HG02981 (cell line): Measurements from ENCODE around the gene EXOC3L4.
"Not testable (repeated sequence)": the region's sequence is repeated elsewhere in the genome, so short reads cannot be mapped to it uniquely, and the experiment has no call there.

Experiments
- ATAC-seq: cut with Tn5 transposase; IDR thresholded peaks from one replicate; pipeline ENCODE4 v1.9.1; 2021; ENCODE audit warnings: mild to moderate bottlenecking, moderate library complexity; ENCODE audit not compliant: unreplicated experiment

EXOC3L4 gene

DNA sequence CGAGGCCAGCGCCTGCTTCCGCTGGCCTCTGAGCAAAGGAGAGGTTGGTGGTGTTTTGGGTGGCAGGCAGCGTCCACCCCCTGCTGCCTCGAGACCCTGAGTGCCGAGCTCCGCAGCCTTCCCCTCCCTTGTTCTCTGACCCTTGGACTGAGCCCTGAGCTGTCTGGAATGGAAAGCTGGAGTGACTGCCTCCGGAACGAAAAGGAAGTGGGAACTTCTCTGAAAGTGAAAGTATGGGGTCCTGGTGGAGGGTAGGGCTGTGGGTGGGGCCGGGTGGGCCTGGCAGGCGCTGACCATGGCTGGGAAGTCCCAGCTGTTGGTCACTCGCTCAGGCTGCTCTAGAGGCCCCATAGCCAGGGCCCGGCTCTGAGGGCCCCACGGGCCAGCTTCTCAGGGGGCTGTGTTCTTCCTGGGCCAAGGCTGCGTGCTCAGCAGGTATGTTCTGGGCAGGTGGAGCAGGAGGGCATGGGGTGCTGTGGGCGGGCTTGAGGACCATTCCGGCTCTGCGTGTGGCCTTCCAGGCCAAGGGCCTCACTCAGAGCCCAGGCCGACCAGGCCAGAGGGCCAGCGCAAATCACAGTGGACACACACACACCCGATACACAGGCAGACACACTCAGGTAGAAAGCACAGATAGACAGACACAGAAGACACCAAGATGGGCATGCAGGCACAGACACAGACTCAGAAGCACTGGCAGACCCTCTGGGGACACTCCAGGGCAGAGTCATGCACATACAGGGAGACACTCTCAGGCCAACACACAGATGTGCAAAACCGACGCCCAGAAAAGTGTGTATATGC, at the start of gene EXOC3L4:
Gene EXOC3L4, plus strand, starts transcription at position 320 of the 804 bp plus-strand sequence. CDS start 5,495 bp downstream, outside the sequence.
- no peak for ATAC-seq

DNA sequence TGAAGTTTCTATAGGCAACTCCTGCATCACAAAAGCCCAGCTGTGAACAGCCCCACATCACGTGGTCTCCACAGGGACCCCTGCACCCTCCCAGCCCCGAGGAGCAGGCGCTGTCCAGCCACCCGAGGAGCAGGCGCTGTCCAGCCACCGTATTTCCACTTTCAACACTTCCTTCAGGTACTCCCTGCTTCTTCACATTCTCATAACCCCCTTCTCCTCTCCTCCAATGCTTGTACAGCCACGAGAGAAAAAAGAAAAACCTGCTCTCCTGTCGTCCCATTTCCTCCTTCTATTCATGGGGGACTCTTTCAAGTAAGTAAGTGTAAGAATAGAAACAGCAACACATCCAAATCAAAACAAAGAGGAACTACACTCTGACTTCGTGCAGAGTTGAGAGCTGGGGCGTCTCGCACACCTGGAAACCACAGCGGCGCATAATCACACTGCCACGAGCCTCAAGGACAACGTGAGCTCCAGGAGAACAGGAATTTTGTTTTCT, 49.1 kb upstream of the EXOC3L4 start:
- ATAC-seq, result no peak

- not testable (repeated sequence) for ATAC-seq
These were observed 47.1 kb upstream of the EXOC3L4 start for GRCh38 chr14:103047453-103047852.

- ATAC-seq, result no peak
These were observed 43.6 kb upstream of the EXOC3L4 start for GRCh38 chr14:103050935-103051334.

DNA sequence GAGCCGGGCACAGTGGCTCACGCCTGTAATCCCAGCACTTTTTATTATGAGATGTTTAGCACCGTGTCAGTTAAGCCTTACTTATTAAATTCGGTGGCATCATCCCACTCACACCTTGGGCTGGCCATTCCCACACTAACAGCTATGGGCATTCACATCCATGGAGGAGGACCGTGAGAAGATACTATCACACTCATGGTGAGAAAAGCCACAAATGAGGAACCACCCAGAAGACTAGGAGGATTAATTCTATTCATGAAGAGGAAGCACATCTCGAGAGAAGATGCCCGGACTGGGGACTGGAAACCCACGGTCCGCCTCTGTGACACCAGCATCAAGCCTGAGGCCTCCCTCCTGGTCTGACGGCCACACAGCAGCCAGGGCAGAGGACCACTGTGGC, 42.1 kb upstream of the EXOC3L4 start:
- ATAC-seq, result no peak

- ATAC-seq, result no peak
These were observed 38.8 kb upstream of the EXOC3L4 start for GRCh38 chr14:103055695-103056094.

- no peak for ATAC-seq
These were observed 38.0 kb upstream of the EXOC3L4 start for GRCh38 chr14:103056322-103057027.

DNA sequence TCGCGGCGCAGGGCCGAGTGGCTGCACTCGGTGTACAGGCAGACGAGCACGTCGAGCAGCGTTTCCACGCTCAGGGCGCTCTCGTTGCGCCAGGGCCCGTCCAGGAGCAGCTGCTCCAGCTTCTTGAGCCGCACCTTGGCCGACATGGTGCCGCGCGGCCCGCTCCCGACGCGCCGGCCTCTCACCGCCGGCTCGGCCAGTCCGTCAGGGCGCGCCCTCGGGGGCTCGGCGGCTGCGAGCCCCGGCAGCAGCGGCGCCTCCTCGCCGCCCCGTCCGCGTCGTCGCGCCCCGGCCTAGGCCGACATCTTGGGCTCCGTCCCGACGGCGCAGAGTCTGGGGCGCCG, 37.5 kb upstream of the EXOC3L4 start:
- no peak for ATAC-seq

GRCh38 chr14:103057372-103058163, 37.0 kb upstream of the EXOC3L4 start, which contains the start of gene CDC42BPB:
Gene CDC42BPB, minus strand, starts transcription at chr14:103057549. Its CDS starts 376 bp downstream, at chr14:103057173.
- ATAC-seq, result peak; percentile 77

DNA sequence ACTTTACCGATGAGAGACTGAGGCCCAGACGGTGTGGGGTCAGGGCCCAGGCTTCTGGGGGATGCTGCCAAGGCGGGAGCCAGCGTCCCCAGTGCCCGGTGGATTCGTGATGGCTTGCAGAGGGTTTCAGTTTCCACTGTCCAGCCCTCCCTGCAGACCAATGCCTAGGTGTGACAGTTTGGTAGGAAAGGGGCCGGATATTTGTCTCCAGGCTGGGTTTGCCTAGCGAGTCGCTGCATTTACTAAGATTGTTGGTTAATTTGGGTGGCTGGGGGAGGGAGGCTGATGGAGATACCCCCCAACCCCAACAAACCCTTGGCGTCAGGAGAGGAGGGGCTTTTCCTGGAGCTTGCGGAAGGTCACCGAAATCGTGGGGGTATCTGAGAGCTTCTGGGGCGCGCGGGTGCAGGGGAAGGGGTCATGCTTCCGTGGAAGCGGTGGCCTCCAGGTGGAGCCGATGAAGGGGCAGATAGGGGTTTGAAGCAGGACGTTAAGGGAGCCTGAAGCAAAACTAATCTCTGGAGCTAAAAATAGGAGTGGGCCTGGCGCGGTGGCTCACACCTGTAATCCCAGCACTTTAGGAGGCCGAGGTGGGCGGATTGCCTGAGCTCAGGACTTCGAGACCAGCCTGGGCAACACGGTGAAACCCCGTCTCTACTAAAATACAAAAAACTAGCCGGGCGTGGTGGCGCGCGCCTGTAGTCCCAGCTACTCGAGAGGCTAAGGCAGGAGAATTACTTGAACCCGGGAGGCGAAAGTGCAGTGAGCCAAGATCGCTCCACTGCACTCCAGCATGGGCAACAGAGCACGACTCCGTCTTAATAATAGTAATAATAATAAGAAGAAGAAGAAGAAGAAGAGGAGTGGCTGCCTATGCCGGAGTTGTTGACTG, 36.1 kb upstream of the EXOC3L4 start:
- no peak for ATAC-seq

- no peak for ATAC-seq
These were observed 35.0 kb upstream of the EXOC3L4 start for GRCh38 chr14:103059556-103059955.

DNA sequence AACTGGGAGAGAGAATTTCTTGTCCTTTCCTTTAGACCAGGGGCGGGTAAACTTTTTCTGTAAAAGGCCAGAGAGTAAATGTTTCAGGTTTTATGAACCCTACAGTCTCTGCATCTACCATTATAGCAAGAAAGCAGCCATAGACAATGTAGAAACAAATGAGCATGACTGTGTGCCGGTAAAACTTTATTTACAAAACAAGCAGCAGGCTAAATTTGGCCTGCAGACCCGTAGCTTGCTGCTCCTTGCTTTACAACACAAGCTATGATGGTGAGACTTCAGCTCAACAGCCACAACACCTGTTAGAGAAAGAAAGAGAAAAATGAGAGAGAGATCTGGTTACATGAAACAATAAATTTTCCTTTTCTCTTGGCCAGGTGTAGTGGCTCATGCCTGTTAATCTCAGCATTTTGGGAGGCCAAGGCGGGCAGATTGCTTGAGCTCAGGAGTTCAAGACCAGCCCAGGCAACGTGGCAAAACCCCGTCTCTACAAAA, 33.0 kb upstream of the EXOC3L4 start:
- ATAC-seq, result no peak

DNA sequence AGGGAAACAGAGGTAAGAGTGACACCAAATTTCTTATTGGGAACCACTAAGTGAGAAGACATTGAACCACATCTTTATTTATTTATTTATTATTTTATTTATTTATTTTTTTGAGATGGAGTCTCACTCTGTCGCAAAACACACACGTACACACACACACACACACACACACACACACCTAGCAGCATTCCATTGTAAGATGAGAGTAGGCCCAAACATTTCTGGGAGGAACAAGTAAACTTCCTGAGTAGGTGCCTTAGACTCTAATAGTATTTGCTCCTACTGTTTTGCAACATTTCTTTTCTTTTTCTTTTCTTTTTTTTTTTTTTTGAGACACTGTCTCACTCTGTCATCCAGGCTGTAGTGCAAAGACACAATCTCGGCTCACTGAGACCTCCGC, 30.1 kb upstream of the EXOC3L4 start:
- ATAC-seq, result no peak

GRCh38 chr14:103064978-103065377, 29.5 kb upstream of the EXOC3L4 start:
- no peak for ATAC-seq

- no peak for ATAC-seq
These were observed 28.7 kb upstream of the EXOC3L4 start for GRCh38 chr14:103065861-103066260.

GRCh38 chr14:103066399-103066798, 28.1 kb upstream of the EXOC3L4 start:
- no peak for ATAC-seq

- no peak for ATAC-seq
These were observed 27.1 kb upstream of the EXOC3L4 start for GRCh38 chr14:103067231-103067954.

GRCh38 chr14:103068351-103069073, 26.0 kb upstream of the EXOC3L4 start:
- ATAC-seq, result no peak
